SK-N-MC (cell line): ENCODE data around the gene TMIGD2.

Experiments used
- DNase-seq: peaks from one replicate; pipeline ENCODE4 v3.0.0-alpha.2; 2011; ENCODE audit warnings: low read depth, low spot score
- H3K27ac ChIP-seq: fragments of 200-600 bp; sonication (generic); 2 replicates; pipeline ENCODE4 v1.5.1; 2016; ENCODE audit warnings: mixed run types
- H3K36me3 ChIP-seq: fragments of 200-600 bp; sonication (generic); 2 replicates; pipeline ENCODE4 v1.6.1; 2017; ENCODE audit warnings: antibody characterized with exemption, low read length, mixed read lengths; ENCODE audit not compliant: insufficient read depth
- H3K4me3 ChIP-seq: fragments of 200-600 bp; sonication (generic); 2 replicates; pipeline ENCODE4 v1.5.1; 2016
- H3K9ac ChIP-seq: fragments of 200-600 bp; sonication (generic); 2 replicates; pipeline ENCODE4 v1.8.0; 2017; ENCODE audit warnings: mixed run types, mixed read lengths; ENCODE audit not compliant: insufficient read length
- H3K9me3 ChIP-seq: fragments of 200-600 bp; sonication (generic); 2 replicates; pipeline ENCODE4 v1.6.1; 2017; ENCODE audit warnings: low read depth, mild to moderate bottlenecking, antibody characterized with exemption, low read length, moderate library complexity, mixed read lengths
- EZH2 ChIP-seq: fragments of 200-600 bp; sonication (generic); IDR thresholded peaks from one replicate; pipeline ENCODE4 v1.6.1; 2017; ENCODE audit warnings: antibody characterized with exemption
- FOXP2 ChIP-seq: optimal IDR thresholded peaks from 2 replicates; pipeline ENCODE3; 2011; ENCODE audit warnings: mild to moderate bottlenecking, moderate library complexity; ENCODE audit not compliant: insufficient read depth; ENCODE audit errors: extremely low read length, control extremely low read depth
- POLR2AphosphoS5 ChIP-seq: IDR thresholded peaks from 2 replicates; pipeline ENCODE4 v1.6.1; 2012; ENCODE audit warnings: mild to moderate bottlenecking, low read depth, low read length, borderline replicate concordance

Gene TMIGD2

DNA sequence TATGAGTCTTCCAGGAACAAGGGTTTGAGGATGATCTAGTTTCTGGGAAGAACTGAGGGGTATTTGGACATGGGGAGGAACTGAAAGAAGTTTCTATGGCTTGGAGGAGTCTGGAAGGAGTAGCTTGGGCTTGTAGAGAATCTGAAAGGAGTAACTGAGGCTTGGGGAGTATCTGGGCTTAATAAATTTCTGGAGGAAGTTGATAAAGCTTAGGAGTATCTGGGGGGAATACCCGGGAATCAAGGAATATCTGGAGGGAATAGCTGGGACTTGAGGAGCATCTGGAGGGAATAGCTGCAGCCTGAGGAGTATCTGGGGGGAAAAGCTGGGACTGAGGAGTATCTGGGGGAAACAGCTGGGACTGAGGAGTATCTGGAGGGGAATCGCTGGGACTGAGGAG is 18.2 kb upstream of the TMIGD2 start:
- H3K36me3 ChIP-seq: no peaks in the 10 kb centered on the region
- H3K27ac ChIP-seq: no peak overlapping the region
- no peaks in the 10 kb centered on the region for H3K9me3 ChIP-seq
- H3K4me3 ChIP-seq: no peak overlapping the region
- H3K9ac ChIP-seq: no peak overlapping the region
- no peak for TF ChIP-seq POLR2AphosphoS5
- TF ChIP-seq EZH2: no peak
- TF ChIP-seq FOXP2: no peak
- no peak for DNase-seq

- Histone ChIP-seq H3K9ac (no peak overlapping the region), H3K27ac (no peak overlapping the region), H3K9me3 (no peaks in the 10 kb centered on the region), H3K36me3 (no peaks in the 10 kb centered on the region), H3K4me3 (no peak overlapping the region)
- DNase-seq: no peak
- no peak for TF ChIP-seq POLR2AphosphoS5
- no peak for TF ChIP-seq FOXP2
- no peak for TF ChIP-seq EZH2
Observed at GRCh38 chr19:4319067-4319718, 17.0 kb upstream of the TMIGD2 start.

DNA sequence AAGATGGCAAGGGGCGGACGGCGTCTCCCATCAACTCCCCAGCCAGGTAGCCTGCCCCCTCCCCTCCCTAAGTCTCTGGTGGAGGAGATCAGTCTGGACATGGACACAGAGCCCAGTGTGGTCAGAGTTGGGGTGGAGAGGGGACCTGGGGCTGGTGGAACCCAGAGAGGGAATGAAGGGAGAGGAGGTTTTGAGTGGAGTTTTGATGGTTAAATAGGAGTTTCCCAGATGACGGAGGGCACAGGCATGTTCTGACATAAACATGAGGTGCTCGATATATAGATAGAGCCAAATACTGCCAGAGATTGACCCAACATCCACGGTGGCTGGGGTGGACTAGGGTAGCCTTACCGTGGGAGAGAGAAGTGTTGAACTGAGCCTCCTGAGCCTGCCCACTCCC is 16.3 kb upstream of the TMIGD2 start:
- no peak for TF ChIP-seq FOXP2
- no peak for TF ChIP-seq POLR2AphosphoS5
- no peak for TF ChIP-seq EZH2
- Histone ChIP-seq H3K36me3 (no peaks in the 10 kb centered on the region), H3K9ac (no peak overlapping the region), H3K4me3 (no peak overlapping the region), H3K9me3 (no peaks in the 10 kb centered on the region), H3K27ac (no peak overlapping the region)
- no peak for DNase-seq

- Histone ChIP-seq H3K9ac (no peak overlapping the region), H3K4me3 (no peak overlapping the region), H3K9me3 (no peaks in the 10 kb centered on the region), H3K36me3 (no peaks in the 10 kb centered on the region), H3K27ac (no peak overlapping the region)
- DNase-seq: no peak
- TF ChIP-seq EZH2 (no peak), FOXP2 (no peak), POLR2AphosphoS5 (no peak)
Observed at GRCh38 chr19:4316956-4317355, 14.8 kb upstream of the TMIGD2 start.

DNA sequence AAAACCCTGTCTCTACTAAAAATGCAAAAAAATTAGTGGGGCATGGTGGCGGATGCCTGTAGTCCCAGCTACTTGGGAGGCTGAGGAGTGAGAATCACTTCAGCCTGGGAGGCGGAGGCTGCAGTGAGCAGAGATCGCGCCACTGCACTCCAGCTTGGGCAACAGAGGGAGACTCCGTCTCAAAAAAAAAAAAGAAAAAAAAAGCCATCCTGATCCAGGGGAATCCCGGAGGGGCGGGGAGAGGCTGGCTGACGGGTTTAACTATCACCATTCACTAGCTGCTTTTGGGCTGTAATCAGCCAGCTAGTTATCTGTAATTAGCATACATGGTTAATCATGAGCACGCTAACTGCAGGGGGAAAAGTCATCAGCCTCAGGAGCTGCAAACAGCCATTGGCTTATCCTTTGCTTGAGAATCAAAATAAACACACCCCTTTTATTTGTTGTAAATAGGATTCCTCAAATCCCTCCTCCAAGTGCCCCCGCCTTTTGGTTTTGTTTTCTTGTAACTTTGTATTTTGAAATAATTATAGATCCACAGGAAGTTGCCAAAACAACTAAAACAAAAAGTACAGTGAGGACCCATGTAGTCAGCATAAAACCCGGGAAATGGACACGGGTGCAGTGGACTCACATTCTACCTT is 11.8 kb upstream of the TMIGD2 start:
- Histone ChIP-seq H3K9me3 (no peaks in the 10 kb centered on the region), H3K36me3 (no peaks in the 10 kb centered on the region), H3K4me3 (no peak overlapping the region), H3K27ac (no peak overlapping the region), H3K9ac (no peak overlapping the region)
- no peak for TF ChIP-seq FOXP2
- TF ChIP-seq EZH2: no peak
- TF ChIP-seq POLR2AphosphoS5: no peak
- DNase-seq: no peak

DNA sequence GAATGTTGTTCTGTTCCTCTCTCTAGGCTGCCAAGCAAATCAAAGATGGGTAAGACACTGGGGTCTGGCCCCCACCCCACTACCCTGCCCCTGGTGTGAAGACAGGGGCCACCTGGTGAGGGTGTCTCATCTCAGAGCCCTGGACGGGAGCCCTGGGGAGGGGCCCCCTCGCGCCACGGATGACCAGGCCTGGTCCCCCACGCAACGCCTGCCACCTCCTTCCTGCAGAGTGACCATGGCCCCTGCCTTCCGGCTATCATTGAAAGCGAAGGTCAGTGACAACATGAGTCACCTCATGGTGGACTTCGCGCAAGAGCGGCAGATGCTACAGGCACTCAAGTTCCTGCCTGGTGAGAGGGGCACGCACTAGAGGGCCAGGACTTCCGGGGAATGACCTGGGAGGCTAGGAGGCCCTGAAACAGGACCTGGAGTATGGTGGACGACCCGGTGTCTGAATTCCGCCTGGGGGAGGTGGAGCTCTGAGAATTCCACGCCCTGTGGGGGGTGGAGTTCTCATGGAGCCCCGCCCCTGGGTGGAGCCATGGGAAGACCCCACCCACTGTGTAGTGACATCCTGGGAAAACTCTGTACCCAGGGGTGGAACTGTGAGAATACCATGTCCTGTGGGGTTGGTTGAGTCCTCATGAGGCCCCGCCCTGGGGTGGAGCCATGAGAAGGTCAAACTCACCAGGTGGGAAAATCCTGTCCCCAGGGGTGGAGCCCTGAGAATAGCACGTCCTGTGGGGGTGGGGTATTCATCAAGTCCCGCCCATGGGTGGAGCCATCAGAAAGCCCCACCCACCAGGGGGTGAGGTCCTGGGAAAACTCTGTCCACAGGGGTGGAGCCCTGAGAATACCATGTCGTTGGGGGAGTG is 8.3 kb upstream of the TMIGD2 start:
- Histone ChIP-seq H3K4me3 (no peak overlapping the region), H3K9me3 (no peaks in the 10 kb centered on the region), H3K27ac (no peak overlapping the region), H3K9ac (no peak overlapping the region), H3K36me3 (no peaks in the 10 kb centered on the region)
- TF ChIP-seq EZH2 (no peak), FOXP2 (no peak), POLR2AphosphoS5 (no peak)
- DNase-seq: no peak

- Histone ChIP-seq H3K9ac (no peak overlapping the region), H3K27ac (no peak overlapping the region), H3K36me3 (no peaks in the 10 kb centered on the region), H3K9me3 (no peaks in the 10 kb centered on the region), H3K4me3 (no peak overlapping the region)
- no peak for DNase-seq
- TF ChIP-seq POLR2AphosphoS5: no peak
Observed at GRCh38 chr19:4305659-4306058, 3.5 kb upstream of the TMIGD2 start.

GRCh38 chr19:4305257-4305612 is 3.0 kb upstream of the TMIGD2 start:
- no peak overlapping the region for H3K9ac ChIP-seq
- TF ChIP-seq POLR2AphosphoS5: no peak
- TF ChIP-seq FOXP2: no peak
- TF ChIP-seq EZH2: no peak
- DNase-seq: no peak
- no peak overlapping the region for H3K27ac ChIP-seq
- H3K9me3 ChIP-seq: no peaks in the 10 kb centered on the region
- no peaks in the 10 kb centered on the region for H3K36me3 ChIP-seq
- H3K4me3 ChIP-seq: no peak overlapping the region
